ENCODE measurements around the gene TBX6.

The TBX6 gene

DNA sequence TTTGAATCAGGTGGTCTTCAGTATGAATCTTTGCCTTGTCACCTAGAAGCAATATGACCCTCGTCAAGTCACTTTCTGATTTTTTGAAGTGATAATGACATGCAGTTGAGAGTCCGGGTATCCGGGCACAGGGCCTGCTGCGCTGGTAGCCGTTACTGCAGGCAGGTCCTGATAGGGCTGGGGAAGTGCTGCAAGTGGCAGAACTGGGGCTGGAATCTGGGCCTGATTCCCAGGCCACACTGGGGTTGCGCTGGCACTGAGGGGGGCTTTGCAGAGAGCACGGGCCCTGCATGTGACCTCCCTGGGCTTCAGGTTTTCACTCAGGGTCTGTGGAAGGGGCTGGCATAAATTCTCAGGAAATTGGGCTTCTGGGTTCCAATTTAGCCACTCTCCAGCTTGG lies 13.0 kb downstream of the TBX6 start:
- TF ChIP-seq FOXA1 (IDR thresholded peaks at IDR 0.05) (no peak), BHLHE40 (IDR thresholded peaks at IDR 0.05; ENCODE audit: borderline replicate concordance) (no peak), HDGF (IDR thresholded peaks at IDR 0.05; ENCODE audit: borderline replicate concordance) (no peak), LEF1 (IDR thresholded peaks at IDR 0.05; ENCODE audit: borderline replicate concordance) (no peak), FOXK2 (IDR thresholded peaks at IDR 0.05) (no peak), L3MBTL2 (conservative IDR thresholded peaks at IDR 0.05) (no peak), FOXM1 (IDR thresholded peaks at IDR 0.05; ENCODE audit: borderline replicate concordance) (no peak), ZNF384 (IDR thresholded peaks at IDR 0.05) (no peak), NFRKB (IDR thresholded peaks at IDR 0.05) (no peak), ARNT (IDR thresholded peaks at IDR 0.05) (no peak), SUZ12 (IDR thresholded peaks at IDR 0.05) (no peak), CTBP1 (IDR thresholded peaks at IDR 0.05; ENCODE audit: borderline replicate concordance) (no peak), TARDBP (IDR thresholded peaks at IDR 0.05) (no peak), ELF4 (IDR thresholded peaks at IDR 0.05) (no peak), SP1 (IDR thresholded peaks at IDR 0.05) (no peak)
- TF ChIP-seq, protein P1, sequence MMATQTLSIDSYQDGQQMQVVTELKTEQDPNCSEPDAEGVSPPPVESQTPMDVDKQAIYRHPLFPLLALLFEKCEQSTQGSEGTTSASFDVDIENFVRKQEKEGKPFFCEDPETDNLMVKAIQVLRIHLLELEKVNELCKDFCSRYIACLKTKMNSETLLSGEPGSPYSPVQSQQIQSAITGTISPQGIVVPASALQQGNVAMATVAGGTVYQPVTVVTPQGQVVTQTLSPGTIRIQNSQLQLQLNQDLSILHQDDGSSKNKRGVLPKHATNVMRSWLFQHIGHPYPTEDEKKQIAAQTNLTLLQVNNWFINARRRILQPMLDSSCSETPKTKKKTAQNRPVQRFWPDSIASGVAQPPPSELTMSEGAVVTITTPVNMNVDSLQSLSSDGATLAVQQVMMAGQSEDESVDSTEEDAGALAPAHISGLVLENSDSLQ (IDR thresholded peaks at IDR 0.05) = no peak
- DNase-seq (ENCODE audit: extremely low spot score) = no peak
- ChIA-PET CTCF (interaction anchor here (0.8 to 4.8 kb wide), 2 partner anchors 13 to 278 kb away, joined by 3 to 25 read pairs; partner anchors contain the start of gene TBX6), POLR2A (interaction anchor here (1.4 to 5.7 kb wide), 3 partner anchors 13 to 18 kb away, joined by 4 to 66 read pairs (median 24); partner anchors contain the start of genes ALDOA and TBX6)

DNA sequence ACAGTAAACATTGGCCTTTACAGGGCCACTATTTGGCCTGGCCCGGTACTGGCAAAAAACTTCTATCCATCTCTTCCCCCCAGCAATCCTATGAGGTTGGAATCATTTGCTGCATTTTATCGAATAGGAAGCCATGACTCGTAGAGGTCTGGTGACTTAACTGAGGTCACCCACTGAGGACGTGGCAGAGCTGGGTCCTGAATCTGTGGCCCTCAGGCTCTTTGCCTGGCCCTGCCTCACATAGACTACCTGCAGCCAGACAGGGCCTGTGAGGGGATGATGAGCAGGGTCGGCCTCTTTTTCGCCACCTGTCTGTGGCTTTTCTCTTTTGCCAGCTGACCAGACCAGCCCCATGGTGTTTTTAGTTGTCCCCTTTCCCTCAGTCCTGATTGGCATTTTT lies 14.1 kb downstream of the TBX6 start:
- TF ChIP-seq TARDBP (IDR thresholded peaks at IDR 0.05) (no peak), ARNT (IDR thresholded peaks at IDR 0.05) (no peak), FOXM1 (IDR thresholded peaks at IDR 0.05; ENCODE audit: borderline replicate concordance) (no peak), ZNF384 (IDR thresholded peaks at IDR 0.05) (no peak), LEF1 (IDR thresholded peaks at IDR 0.05; ENCODE audit: borderline replicate concordance) (no peak), ELF4 (IDR thresholded peaks at IDR 0.05) (no peak), HDGF (IDR thresholded peaks at IDR 0.05; ENCODE audit: borderline replicate concordance) (no peak), FOXA1 (IDR thresholded peaks at IDR 0.05) (no peak), SP1 (IDR thresholded peaks at IDR 0.05) (no peak), NFRKB (IDR thresholded peaks at IDR 0.05) (no peak), SUZ12 (IDR thresholded peaks at IDR 0.05) (no peak), FOXK2 (IDR thresholded peaks at IDR 0.05) (no peak), CTBP1 (IDR thresholded peaks at IDR 0.05; ENCODE audit: borderline replicate concordance) (no peak)
- TF ChIP-seq, protein P1 (IDR thresholded peaks at IDR 0.05) = no peak
- CTCF ChIA-PET = no interaction called here
- POLR2A ChIA-PET = interaction anchor here (1.4 to 5.7 kb wide), 4 partner anchors 11 to 19 kb away, joined by 4 to 66 read pairs (median 40); partner anchors contain the start of genes ALDOA and TBX6

DNA sequence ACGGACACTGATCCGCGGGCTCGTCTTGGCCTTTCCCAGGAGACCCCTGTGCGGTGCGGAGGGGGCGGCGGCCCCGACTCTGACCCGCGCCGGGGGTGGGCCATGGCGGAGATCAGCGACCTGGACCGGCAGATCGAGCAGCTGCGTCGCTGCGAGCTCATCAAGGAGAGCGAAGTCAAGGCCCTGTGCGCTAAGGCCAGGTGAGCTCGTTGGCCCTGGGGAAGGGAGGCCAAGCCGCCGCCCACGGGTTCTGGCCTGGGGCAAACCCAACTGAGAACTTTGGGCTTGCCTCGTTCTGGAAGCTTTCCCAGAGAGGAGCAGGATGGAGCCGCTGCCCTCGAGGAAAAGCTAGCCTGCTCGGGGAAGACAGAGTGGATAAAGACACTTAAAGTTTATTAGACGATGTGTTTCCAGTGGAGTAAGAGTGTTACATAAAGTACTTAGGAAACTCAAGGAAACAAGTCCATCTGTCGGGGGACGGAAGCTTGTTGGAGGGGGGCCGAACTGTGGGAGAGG lies 15.4 kb downstream of the TBX6 start:
- DNase-seq (ENCODE audit: extremely low spot score) = peak; percentile 50
- TF ChIP-seq HDGF (IDR thresholded peaks at IDR 0.05; ENCODE audit: borderline replicate concordance) (no peak), LEF1 (IDR thresholded peaks at IDR 0.05; ENCODE audit: borderline replicate concordance) (no peak)
- TF ChIP-seq, protein P1 (IDR thresholded peaks at IDR 0.05) = no peak
- ChIA-PET CTCF (no interaction called here), POLR2A (interaction anchor here (1.0 to 5.7 kb wide), 8 partner anchors 10 to 25 kb away, joined by 4 to 66 read pairs (median 6); partner anchors contain the start of genes ALDOA and TBX6)

More for the DNA sequence above, 14.1 kb downstream of the TBX6 start:
- no peak for DNase-seq (ENCODE audit: extremely low spot score)

DNA sequence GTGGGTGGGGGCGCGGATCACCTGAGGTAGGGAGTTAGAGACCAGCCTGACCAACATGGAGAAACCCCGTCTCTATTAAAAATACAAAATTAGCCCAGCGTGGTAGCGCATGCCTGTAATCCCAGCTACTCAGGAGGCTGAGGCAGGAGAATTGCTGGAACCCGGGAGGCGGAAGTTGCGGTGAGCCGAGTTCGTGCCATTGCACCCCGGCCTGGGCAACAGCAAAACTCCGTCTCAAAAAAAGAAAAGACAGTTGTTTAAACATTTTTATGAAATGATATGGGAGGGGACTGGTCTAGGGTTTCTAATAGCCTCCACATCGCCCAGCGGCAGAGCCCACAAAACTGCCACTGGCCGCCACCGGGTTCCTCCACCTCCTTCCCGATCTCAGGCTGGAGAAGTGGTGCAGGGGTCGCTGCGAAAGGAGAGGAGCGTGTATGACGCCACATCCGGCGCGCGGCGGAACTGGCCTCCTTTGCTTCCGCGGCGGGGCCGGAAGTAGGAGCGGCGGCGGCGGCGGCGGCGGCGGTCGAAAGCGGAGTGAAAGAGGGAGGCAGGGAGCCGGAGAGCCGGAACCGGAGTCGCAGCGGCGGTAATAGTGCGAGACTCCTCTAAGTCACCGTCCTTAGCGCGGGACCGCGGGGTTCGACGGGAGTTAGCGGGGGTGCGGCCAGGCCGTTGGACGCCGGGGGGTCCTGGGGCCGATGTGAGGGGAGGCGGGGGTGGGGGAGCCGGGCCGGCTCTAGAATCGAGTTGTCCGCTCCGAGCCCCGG lies 16.0 kb downstream of the TBX6 start, which contains the start of gene PPP4C:
Gene PPP4C (plus strand): TSS at position 492 of the 773 bp plus-strand sequence. CDS start 384 bp downstream, outside the sequence.
- POLR2A ChIA-PET = interaction anchor here (0.7 to 5.7 kb wide), 15 partner anchors 9 to 36 kb away, joined by 3 to 66 read pairs (median 5); partner anchors contain the start of genes ALDOA and TBX6
- DNase-seq (ENCODE audit: extremely low spot score) = peak; percentile 99
- CTCF ChIA-PET = interaction anchor here (0.6 to 2.3 kb wide), 5 partner anchors 16 to 44 kb away, joined by 3 to 7 read pairs (median 4); partner anchors contain the start of gene TBX6
- TF ChIP-seq ELF4 (IDR thresholded peaks at IDR 0.05) (peak; percentile 64), L3MBTL2 (conservative IDR thresholded peaks at IDR 0.05) (0 out of 2 replicates have a peak, but pooled peaks have one; percentile 21), CTBP1 (IDR thresholded peaks at IDR 0.05; ENCODE audit: borderline replicate concordance) (no peak)

DNA sequence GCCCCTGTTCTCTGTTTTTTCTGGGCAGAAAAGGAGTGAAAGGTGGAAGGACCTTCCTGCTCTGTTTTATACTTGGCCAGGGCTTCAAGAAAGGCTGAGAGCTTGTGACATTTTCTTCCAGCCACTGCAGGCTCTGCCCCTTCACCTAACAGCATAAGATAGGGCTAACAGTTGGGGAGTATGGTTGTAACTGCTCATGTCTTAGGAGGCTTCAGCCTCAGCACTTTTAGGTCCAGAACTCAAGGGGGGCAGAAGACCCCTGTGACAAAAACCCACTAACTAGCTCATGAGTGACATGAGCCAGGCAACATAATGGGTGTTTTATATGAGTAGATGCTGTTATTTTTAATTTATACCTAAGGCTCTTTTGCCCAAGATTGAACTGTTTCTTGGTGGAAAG lies 21.2 kb downstream of the TBX6 start:
- TF ChIP-seq SUZ12 (IDR thresholded peaks at IDR 0.05) = no peak
- no peak for TF ChIP-seq ZNF384 (IDR thresholded peaks at IDR 0.05)
- no peak for TF ChIP-seq LEF1 (IDR thresholded peaks at IDR 0.05; ENCODE audit: borderline replicate concordance)
- TF ChIP-seq SP1 (IDR thresholded peaks at IDR 0.05) = no peak
- no peak for TF ChIP-seq FOXM1 (IDR thresholded peaks at IDR 0.05; ENCODE audit: borderline replicate concordance)
- TF ChIP-seq NFRKB (IDR thresholded peaks at IDR 0.05) = no peak
- no peak for TF ChIP-seq FOXA1 (IDR thresholded peaks at IDR 0.05)
- no peak for TF ChIP-seq ARNT (IDR thresholded peaks at IDR 0.05)
- TF ChIP-seq BHLHE40 (IDR thresholded peaks at IDR 0.05; ENCODE audit: borderline replicate concordance) = no peak
- TF ChIP-seq HDGF (IDR thresholded peaks at IDR 0.05; ENCODE audit: borderline replicate concordance) = no peak
- TF ChIP-seq TARDBP (IDR thresholded peaks at IDR 0.05) = no peak
- TF ChIP-seq L3MBTL2 (conservative IDR thresholded peaks at IDR 0.05) = no peak
- TF ChIP-seq, protein P1 (IDR thresholded peaks at IDR 0.05) = no peak
- no peak for TF ChIP-seq CTBP1 (IDR thresholded peaks at IDR 0.05; ENCODE audit: borderline replicate concordance)
- no peak for TF ChIP-seq FOXK2 (IDR thresholded peaks at IDR 0.05)
- ChIA-PET CTCF (interaction anchor here (1.2 kb wide), 1 partner anchor 17 kb away, joined by 3 read pairs; a partner anchor contains a TSS), POLR2A (interaction anchor here (1.0 to 1.4 kb wide), 3 partner anchors 10 to 22 kb away, joined by 3 to 4 read pairs (median 3); a partner anchor contains a TSS)
- DNase-seq (ENCODE audit: extremely low spot score) = no peak
